ENCODE measurements around the gene ADAMTSL2.

The ADAMTSL2 gene

GRCh38 chr9:133591116-133591910 lies 56.8 kb downstream of the ADAMTSL2 start:
- DNase-seq = no peak
- in situ Hi-C loops (cut with MboI; ENCODE audit: low pct_unique_long_range_greater_than_20kb, low sequenced_read_pairs) = no loop called here

GRCh38 chr9:133591985-133592384 lies 57.5 kb downstream of the ADAMTSL2 start:
- in situ Hi-C loops (cut with MboI; ENCODE audit: low pct_unique_long_range_greater_than_20kb, low sequenced_read_pairs) = no loop called here
- DNase-seq = no peak

- in situ Hi-C loops (cut with MboI; ENCODE audit: low pct_unique_long_range_greater_than_20kb, low sequenced_read_pairs) = no loop called here
- DNase-seq = no peak
Measured at GRCh38 chr9:133592731-133593409, 58.4 kb downstream of the ADAMTSL2 start.

GRCh38 chr9:133593587-133594253 lies 59.2 kb downstream of the ADAMTSL2 start:
- in situ Hi-C loops (cut with MboI; ENCODE audit: low pct_unique_long_range_greater_than_20kb, low sequenced_read_pairs) = no loop called here
- no peak for DNase-seq

GRCh38 chr9:133594310-133594709 lies 59.8 kb downstream of the ADAMTSL2 start:
- DNase-seq = no peak
- in situ Hi-C loops (cut with MboI; ENCODE audit: low pct_unique_long_range_greater_than_20kb, low sequenced_read_pairs) = no loop called here

- in situ Hi-C loops (cut with MboI; ENCODE audit: low pct_unique_long_range_greater_than_20kb, low sequenced_read_pairs) = no loop called here
Measured at GRCh38 chr9:133595910-133596309, 61.4 kb downstream of the ADAMTSL2 start.

GRCh38 chr9:133597316-133597957 lies 62.9 kb downstream of the ADAMTSL2 start:
- DNase-seq = no peak

More at GRCh38 chr9:133595910-133596309, 61.4 kb downstream of the ADAMTSL2 start:
- DNase-seq = no peak

GRCh38 chr9:133598978-133599377 lies 64.5 kb downstream of the ADAMTSL2 start:
- in situ Hi-C loops (cut with MboI; ENCODE audit: low pct_unique_long_range_greater_than_20kb, low sequenced_read_pairs) = no loop called here
- DNase-seq = no peak

More at GRCh38 chr9:133597316-133597957, 62.9 kb downstream of the ADAMTSL2 start:
- in situ Hi-C loops (cut with MboI; ENCODE audit: low pct_unique_long_range_greater_than_20kb, low sequenced_read_pairs) = no loop called here

- in situ Hi-C loops (cut with MboI; ENCODE audit: low pct_unique_long_range_greater_than_20kb, low sequenced_read_pairs) = no loop called here
- no peak for DNase-seq
Measured at GRCh38 chr9:133599470-133600173, 65.1 kb downstream of the ADAMTSL2 start.

- DNase-seq = no peak
- in situ Hi-C loops (cut with MboI; ENCODE audit: low pct_unique_long_range_greater_than_20kb, low sequenced_read_pairs) = no loop called here
Measured at GRCh38 chr9:133600739-133601138, 66.2 kb downstream of the ADAMTSL2 start.

- DNase-seq = no peak
Measured at GRCh38 chr9:133601746-133602145, 67.2 kb downstream of the ADAMTSL2 start.

GRCh38 chr9:133602277-133602676 lies 67.8 kb downstream of the ADAMTSL2 start:
- DNase-seq = no peak
- in situ Hi-C loops (cut with MboI; ENCODE audit: low pct_unique_long_range_greater_than_20kb, low sequenced_read_pairs) = no loop called here

More at GRCh38 chr9:133601746-133602145, 67.2 kb downstream of the ADAMTSL2 start:
- in situ Hi-C loops (cut with MboI; ENCODE audit: low pct_unique_long_range_greater_than_20kb, low sequenced_read_pairs) = no loop called here

- DNase-seq = no peak
- in situ Hi-C loops (cut with MboI; ENCODE audit: low pct_unique_long_range_greater_than_20kb, low sequenced_read_pairs) = no loop called here
Measured at GRCh38 chr9:133603135-133603927, 68.8 kb downstream of the ADAMTSL2 start.

- DNase-seq = no peak
Measured at GRCh38 chr9:133604214-133604613, 69.7 kb downstream of the ADAMTSL2 start.

GRCh38 chr9:133604856-133605255 lies 70.4 kb downstream of the ADAMTSL2 start:
- in situ Hi-C loops (cut with MboI; ENCODE audit: low pct_unique_long_range_greater_than_20kb, low sequenced_read_pairs) = no loop called here
- DNase-seq = no peak

More at GRCh38 chr9:133604214-133604613, 69.7 kb downstream of the ADAMTSL2 start:
- in situ Hi-C loops (cut with MboI; ENCODE audit: low pct_unique_long_range_greater_than_20kb, low sequenced_read_pairs) = no loop called here

- DNase-seq = no peak
- in situ Hi-C loops (cut with MboI; ENCODE audit: low pct_unique_long_range_greater_than_20kb, low sequenced_read_pairs) = no loop called here
Measured at GRCh38 chr9:133605446-133605845, 70.9 kb downstream of the ADAMTSL2 start.

GRCh38 chr9:133605856-133606707 lies 71.6 kb downstream of the ADAMTSL2 start:
- in situ Hi-C loops (cut with MboI; ENCODE audit: low pct_unique_long_range_greater_than_20kb, low sequenced_read_pairs) = no loop called here

More at GRCh38 chr9:133605856-133606707, 71.6 kb downstream of the ADAMTSL2 start:
- no peak for DNase-seq

Measured in KBM-7 (cell line).